Stimulated activated CD4-positive, alpha-beta T cell treated with anti-CD3 and anti-CD28 coated beads, Interleukin-15, amount 100 ng/mL, for 48 hours (primary cell): ENCODE results near the gene HLA-A.
A peak's percentile ranks its signal among the peaks of the same experiment; 100 is the strongest.
"Not testable (repeated sequence)": the region's sequence is repeated elsewhere in the genome, so short reads cannot be mapped to it uniquely, and the experiment has no call there.

Experiments
- DNase-seq, 2 donors: peaks; one replicate each; pipeline ENCODE4 v3.0.0-alpha.2; 2020; ENCODE audit warnings: low read depth in 2 of 2

The HLA-A gene

DNA sequence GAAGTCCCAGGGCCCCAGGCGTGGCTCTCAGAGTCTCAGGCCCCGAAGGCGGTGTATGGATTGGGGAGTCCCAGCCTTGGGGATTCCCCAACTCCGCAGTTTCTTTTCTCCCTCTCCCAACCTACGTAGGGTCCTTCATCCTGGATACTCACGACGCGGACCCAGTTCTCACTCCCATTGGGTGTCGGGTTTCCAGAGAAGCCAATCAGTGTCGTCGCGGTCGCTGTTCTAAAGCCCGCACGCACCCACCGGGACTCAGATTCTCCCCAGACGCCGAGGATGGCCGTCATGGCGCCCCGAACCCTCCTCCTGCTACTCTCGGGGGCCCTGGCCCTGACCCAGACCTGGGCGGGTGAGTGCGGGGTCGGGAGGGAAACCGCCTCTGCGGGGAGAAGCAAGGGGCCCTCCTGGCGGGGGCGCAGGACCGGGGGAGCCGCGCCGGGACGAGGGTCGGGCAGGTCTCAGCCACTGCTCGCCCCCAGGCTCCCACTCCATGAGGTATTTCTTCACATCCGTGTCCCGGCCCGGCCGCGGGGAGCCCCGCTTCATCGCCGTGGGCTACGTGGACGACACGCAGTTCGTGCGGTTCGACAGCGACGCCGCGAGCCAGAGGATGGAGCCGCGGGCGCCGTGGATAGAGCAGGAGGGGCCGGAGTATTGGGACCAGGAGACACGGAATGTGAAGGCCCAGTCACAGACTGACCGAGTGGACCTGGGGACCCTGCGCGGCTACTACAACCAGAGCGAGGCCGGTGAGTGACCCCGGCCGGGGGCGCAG is at the start of gene HLA-A:
TSS of gene HLA-A (plus strand) at position 258 of the 778 bp plus-strand sequence. CDS start at position 280, 22 bp downstream.
- peak; percentile 89 to 92 for DNase-seq

- DNase-seq, result no peak
Measured at GRCh38 chr6:29892696-29893095, 49.6 kb upstream of the HLA-A start.

DNA sequence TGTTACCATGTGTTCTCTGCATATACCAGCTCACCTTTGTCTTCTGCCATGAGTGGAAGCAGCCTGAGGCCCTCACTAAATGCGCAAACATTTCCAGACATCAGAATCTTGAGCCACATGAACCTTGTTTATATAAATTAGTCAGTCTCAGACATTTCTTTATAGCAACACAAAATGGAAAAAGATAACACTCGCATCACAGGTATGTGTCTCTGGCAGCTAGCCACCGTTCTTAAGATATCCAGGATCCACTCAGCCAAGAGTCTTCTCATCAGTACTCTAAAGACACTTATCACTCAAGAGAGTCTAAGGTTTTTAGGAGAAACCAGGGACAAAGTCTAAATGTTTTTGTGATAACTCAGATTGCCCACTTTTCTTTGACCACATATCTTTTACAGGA is 43.1 kb upstream of the HLA-A start:
- DNase-seq, result no peak

- no peak for DNase-seq
Measured at GRCh38 chr6:29905286-29905685, 37.0 kb upstream of the HLA-A start.

GRCh38 chr6:29907637-29908340 is 34.5 kb upstream of the HLA-A start:
- no peak for DNase-seq

GRCh38 chr6:29908341-29908662 is 34.0 kb upstream of the HLA-A start:
- DNase-seq, result no peak

DNA sequence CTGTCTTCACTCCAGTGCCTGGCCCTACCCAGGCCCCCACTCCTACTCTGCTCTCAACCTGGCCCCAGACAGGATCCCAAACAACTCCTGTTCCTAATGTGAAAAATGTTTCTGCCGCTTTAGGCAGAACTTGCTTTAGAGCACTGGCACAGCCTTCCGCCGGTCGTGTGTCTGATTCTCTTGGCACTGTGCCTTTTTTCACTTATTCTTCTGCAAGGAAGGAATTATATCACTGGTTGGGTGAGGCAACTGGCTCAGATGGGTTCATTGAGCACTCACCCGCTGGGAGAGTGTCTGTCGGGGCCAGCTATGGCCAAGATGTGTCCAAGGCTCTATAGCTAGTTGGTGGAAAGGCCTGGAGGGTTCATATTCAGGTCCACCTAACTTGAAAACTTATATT is 33.6 kb upstream of the HLA-A start:
- no peak for DNase-seq

DNA sequence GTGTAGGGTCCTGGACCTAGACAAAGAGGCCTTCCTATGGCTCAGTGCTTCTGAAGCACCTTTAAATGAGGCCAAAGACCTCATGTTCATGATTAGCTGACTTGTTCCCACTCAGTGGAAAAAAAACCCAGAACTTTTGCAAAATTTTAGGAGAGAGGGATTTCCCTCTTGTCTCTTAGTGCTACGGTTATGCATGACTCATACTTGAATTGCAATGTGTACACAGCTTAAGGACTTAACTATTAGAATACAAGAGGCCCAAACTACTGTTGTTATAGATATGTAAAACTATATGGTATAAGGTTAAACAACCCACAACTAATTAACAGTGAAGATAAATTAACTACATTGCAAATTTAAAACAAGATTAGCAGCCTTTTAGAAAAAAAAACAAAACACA is 32.3 kb upstream of the HLA-A start:
- no peak for DNase-seq

DNA sequence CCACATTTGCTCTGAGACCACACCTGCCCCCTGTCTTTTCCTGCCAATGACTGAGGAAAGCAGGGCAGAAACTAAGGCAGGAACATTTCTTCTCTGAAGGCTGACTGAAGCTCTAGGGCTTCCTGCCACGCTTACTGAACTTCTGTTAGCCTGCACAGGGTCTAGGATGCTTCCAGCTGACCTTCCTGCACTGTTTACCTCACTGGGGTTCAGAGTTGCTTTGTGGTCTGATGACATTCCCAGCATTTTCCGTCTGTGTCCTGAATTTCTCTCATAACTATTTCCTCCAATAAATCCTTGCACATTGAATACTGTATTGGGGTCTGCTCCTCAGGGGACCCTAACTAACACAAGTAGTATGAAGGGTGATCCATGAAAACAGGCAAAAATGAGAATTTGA is 29.5 kb upstream of the HLA-A start:
- no peak for DNase-seq

DNA sequence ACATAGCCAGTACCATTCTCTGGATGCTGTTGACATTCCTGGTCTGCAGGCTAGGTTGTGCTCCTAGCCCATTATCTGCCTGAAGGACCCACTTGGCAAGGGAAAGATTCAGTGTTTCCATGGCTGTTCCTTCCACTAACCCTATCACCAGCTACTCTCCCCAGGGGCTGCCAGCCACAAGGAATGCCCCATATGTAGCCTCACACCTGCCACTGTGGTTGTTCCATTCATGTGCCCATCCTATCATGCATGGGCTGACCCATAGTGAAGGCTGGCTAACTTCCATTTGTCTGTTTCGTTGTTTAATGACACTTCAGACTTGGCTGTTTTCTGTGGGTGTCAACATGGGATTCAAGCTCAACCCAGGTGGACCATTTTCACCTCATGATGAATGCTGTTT is 25.6 kb upstream of the HLA-A start:
- no peak for DNase-seq

GRCh38 chr6:29917857-29918256 is 24.5 kb upstream of the HLA-A start:
- DNase-seq, result no peak

DNA sequence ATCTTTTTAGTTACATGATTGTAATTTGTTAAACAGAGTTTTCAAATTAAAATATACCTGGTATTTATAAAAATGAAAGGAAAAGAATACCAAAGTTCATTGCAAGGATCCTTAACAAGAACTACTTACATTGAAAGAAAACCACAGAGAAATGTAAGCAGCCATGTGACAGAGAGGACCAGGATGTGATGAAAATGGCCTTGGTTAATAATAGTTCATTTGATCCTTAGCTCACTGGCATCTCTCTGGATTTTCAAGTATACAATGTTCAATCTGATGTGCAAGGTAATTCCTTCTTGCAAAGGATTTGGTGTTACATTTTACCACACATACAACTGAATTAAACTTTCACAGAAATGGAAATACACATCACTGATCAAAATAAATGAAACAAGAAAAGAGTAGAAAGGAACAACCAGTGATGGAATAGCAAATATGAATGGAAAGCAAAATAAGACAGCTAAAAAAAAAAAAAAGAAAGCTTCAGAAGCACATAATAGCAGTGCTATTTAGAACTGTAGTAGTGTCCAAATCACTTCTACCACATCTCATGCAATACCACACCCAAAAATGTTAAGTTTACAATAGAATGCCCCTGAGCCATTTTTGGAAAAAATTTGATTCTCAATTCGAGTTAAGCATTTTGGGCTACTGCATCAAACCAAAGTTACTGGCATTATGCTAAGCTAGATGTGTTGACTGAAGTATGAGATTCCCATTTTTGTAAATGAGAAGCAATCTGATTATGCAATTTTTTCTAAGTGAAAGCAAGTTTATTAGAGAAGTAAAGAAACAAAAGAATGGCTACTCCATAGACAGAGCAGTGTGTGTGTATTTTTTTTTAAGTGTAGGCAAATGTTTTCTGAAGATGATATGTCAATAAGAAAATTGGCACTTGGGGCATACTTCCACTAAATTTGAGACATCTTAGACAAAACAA is 22.6 kb upstream of the HLA-A start:
- no peak for DNase-seq

DNA sequence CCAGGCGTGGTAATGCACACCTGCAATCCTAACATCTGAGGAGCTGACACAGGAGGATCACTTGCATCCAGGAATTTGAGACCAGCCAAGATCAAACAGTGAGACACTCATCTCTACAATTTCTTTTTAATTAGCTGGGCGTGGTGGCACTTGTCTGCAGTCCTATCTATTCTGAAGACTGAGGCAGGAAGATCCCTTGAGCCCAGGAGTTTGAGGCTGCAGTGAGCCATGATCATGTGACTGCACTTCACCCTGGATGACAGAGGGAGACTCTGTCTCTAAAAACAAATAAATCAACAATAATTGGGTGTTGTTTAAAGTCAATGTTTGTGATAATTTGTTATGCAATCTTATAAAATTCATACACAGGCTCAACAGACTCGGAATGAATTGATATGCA is 18.0 kb upstream of the HLA-A start:
- no peak for DNase-seq

GRCh38 chr6:29924731-29925130 is 17.6 kb upstream of the HLA-A start:
- no peak for DNase-seq

GRCh38 chr6:29925321-29925720 is 17.0 kb upstream of the HLA-A start:
- DNase-seq, result no peak

DNA sequence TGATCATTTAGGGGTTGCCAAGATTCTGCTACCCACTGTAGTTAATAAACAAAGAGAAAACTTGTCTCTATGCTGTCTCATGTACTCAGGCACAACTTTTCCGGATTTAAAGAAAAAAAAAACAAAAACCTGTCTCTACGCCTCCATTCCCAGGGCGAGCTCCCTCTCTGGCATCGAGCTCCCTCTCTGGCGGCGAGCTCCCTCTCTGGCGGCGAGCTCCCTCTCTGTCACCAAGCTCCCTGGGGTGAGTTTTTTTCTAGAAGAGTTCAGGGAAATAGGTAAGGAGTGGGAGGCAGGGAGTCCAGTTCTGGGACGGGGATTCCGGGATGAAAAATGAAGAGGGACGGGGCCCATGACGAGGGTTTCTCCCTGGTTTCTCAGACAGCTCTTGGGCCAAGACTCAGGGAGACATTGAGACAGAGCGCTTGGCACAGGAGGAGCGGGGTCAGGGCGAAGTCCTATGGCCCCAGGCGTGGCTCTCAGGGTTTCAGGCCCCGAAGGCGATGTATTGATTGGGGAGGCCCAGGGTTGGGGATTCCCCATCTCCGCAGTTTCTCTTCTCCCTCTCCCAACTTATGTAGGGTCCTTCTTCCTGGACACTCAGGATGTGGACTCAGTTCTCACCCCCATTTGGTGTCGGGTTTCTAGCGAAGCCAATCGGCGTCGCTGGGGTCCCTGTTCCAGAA is 16.5 kb upstream of the HLA-A start:
- no peak for DNase-seq

DNA sequence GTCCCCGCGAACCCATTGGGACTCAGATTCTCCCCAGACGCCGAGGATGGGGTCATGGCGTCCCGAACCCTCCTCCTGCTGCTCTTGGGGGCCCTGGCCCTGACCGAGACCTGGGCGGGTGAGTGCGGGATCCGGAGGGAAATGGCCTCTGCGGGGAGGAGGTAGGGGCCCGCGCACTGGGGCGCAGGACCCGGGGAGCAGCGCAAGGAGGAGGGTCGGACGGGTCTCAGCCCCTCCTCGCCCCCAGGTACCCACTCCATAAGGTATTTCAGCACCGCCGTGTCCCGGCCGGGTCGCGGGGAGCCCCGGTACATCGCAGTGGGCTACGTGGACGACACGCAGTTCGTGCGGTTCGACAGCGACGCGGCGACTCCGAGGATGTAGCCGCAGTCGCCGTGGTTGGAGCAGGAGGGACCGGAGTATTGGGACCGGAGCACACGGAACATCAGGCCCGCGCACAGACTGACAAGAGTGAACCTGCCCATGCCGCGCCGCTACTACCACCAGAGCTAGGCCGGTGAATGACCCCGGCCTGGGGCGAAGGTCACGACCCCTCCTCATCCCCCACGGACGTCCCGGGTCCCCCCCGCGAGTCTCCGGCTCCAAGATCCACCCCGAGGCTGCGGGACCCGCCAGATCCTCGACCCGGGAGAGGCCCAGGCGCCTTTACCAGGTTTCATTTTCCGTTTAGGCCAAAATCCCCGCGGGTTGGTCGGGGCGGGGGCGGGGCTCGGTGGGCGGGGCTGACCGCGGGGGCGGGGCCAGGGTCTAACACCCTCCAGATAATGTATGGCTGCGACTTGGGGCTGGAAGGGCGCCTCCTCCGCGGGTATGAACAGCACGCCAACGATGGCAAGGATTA is 15.7 kb upstream of the HLA-A start:
- DNase-seq, result peak; percentile 47 to 78

DNA sequence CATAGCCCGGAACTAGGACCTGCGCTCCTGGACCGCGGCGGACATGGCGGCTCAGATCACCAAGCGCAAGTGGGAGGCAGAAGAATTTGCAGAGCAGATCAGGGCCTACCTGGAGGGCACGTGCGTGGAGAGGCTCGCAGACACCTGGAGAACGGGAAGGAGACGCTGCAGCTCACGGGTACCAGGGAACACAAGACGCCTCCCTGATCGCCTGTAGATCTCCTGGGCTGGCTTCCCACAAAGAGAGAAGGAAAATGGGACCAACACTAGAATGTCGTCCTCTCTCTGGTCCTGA is 15.1 kb upstream of the HLA-A start:
- DNase-seq, result no peak

- DNase-seq, result no peak
Measured at GRCh38 chr6:29927841-29928388, 14.4 kb upstream of the HLA-A start.

DNA sequence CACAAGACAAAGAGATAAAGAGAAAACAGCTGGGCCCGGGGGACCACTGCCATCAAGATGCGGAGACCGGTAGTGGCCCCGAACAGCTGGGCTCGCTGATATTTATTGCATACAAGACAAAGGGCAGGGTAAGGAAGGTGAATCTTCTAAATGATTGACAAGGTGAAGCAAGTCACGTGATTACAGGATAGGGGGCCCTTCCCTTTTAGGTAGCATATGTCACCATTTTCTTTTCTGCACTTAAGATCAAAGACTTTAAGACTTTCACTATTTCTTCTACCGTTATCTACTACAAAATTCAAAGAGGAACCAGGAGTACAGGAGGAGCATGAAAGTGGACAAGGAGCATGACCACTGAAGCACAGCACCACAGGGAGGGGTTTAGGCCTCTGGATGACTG is 12.3 kb upstream of the HLA-A start:
- DNase-seq, result not testable (repeated sequence)

GRCh38 chr6:29933955-29934354 is 8.4 kb upstream of the HLA-A start:
- no peak for DNase-seq
